Measurements from ENCODE around the gene DLG1. TPM values are rescaled to one million over a fixed set of nuclear protein-coding genes. Genes with fewer than 3 reads are reported as not detected.

The DLG1 gene
- total RNA-seq, 1 donor from 2014 or later: 157 TPM

DNA sequence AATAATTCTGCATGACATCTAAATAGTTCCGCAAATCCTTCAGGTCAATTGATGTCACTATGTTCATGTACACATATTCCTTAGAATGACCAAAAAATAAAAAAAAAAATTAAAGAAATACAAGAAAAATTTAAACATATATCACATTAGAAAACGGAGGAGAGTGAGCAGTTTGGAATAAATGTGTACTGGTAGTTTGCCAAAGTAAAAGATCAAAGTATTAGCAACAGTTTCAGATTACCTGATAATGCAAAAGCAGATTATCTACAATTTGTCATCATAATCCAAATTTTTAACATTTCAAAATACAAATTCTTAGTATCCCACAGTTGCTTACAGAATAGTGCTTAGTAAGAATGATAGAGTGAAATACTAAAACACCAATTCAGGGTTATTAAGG, 1.9 kb downstream of the DLG1 start:
- TF ChIP-seq, protein P1, sequence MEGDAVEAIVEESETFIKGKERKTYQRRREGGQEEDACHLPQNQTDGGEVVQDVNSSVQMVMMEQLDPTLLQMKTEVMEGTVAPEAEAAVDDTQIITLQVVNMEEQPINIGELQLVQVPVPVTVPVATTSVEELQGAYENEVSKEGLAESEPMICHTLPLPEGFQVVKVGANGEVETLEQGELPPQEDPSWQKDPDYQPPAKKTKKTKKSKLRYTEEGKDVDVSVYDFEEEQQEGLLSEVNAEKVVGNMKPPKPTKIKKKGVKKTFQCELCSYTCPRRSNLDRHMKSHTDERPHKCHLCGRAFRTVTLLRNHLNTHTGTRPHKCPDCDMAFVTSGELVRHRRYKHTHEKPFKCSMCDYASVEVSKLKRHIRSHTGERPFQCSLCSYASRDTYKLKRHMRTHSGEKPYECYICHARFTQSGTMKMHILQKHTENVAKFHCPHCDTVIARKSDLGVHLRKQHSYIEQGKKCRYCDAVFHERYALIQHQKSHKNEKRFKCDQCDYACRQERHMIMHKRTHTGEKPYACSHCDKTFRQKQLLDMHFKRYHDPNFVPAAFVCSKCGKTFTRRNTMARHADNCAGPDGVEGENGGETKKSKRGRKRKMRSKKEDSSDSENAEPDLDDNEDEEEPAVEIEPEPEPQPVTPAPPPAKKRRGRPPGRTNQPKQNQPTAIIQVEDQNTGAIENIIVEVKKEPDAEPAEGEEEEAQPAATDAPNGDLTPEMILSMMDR (IDR thresholded peaks at IDR 0.05): no peak
- Mint-ChIP-seq H3K9me3 (ENCODE audit: low read depth) (no peaks in the 10 kb centered on the region), H3K36me3 (ENCODE audit: low read depth) (peaks cover 8% of the 10 kb centered on the region), H3K4me3 (ENCODE audit: unreplicated experiment) (peak overlapping the region; percentile 82), H3K27me3 (ENCODE audit: low read depth) (no peaks in the 10 kb centered on the region), H3K27ac (ENCODE audit: unreplicated experiment) (peak overlapping the region; percentile 42), H3K4me1 (ENCODE audit: low read depth) (peaks cover 56% of the 10 kb centered on the region)
- DNase-seq (ENCODE audit: low spot score): no peak

DNA sequence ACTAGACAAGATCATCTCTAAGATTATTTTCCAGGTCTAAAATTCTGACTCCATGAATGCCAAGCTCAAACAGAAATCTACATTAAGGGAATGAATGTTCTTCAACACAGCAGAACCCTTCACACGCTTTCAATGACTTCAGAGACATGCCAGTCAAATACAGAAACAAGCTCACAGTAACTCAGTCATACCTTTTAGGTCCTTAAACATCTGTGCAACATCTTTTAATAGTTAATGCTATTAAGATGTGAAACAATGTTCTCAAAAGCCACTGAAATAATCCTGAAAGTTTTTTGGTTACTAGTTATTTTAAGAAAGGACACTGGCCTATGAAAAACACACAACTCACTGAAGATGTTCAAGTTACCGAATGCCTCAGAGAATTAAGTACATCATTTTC, 2.5 kb downstream of the DLG1 start:
- H3K27me3 Mint-ChIP-seq (ENCODE audit: low read depth): no peaks in the 10 kb centered on the region
- no peak for DNase-seq (ENCODE audit: low spot score)
- peaks cover 9% of the 10 kb centered on the region for H3K36me3 Mint-ChIP-seq (ENCODE audit: low read depth)
- TF ChIP-seq, protein P1 (IDR thresholded peaks at IDR 0.05): no peak
- H3K9me3 Mint-ChIP-seq (ENCODE audit: low read depth): no peaks in the 10 kb centered on the region
- H3K27ac Mint-ChIP-seq (ENCODE audit: unreplicated experiment): peak overlapping the region; percentile 2
- H3K4me1 Mint-ChIP-seq (ENCODE audit: low read depth): peaks cover 63% of the 10 kb centered on the region
- H3K4me3 Mint-ChIP-seq (ENCODE audit: unreplicated experiment): peak overlapping the region; percentile 82

DNA sequence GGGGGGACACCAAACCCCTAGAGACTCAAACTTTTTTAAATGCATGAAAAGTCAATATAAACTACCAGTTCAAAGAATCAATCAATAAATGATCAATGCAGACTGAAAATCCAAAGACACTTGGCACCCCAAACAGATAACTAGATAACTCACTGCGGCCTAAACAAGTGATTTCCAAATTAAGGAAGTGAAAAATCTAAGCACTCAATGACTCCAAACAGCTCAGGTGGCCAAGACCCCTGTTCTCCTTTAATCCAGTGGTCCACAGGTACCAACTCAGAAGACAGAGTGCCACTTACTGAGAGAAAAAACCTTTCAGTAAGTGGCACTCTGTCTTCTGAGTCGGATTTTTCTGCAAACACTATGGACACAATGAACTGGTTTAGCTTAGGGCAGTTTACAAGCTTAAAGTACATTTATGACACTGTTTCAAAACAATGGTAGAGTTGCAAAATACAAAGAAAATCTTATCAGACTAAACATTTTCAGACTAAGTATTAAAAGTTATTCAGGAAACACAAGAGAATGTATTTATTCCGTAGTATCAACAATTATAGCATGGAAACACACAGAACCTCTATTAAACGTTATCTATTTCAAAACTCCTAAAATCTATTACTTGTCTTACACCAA, 4.7 kb downstream of the DLG1 start:
- H3K4me3 Mint-ChIP-seq (ENCODE audit: unreplicated experiment): no peak overlapping the region
- peak overlapping the region; percentile 3 for H3K27ac Mint-ChIP-seq (ENCODE audit: unreplicated experiment)
- peaks cover 70% of the 10 kb centered on the region for H3K4me1 Mint-ChIP-seq (ENCODE audit: low read depth)
- no peak for DNase-seq (ENCODE audit: low spot score)
- TF ChIP-seq, protein P1 (IDR thresholded peaks at IDR 0.05): no peak
- no peaks in the 10 kb centered on the region for H3K9me3 Mint-ChIP-seq (ENCODE audit: low read depth)
- no peaks in the 10 kb centered on the region for H3K27me3 Mint-ChIP-seq (ENCODE audit: low read depth)
- H3K36me3 Mint-ChIP-seq (ENCODE audit: low read depth): peaks cover 16% of the 10 kb centered on the region

DNA sequence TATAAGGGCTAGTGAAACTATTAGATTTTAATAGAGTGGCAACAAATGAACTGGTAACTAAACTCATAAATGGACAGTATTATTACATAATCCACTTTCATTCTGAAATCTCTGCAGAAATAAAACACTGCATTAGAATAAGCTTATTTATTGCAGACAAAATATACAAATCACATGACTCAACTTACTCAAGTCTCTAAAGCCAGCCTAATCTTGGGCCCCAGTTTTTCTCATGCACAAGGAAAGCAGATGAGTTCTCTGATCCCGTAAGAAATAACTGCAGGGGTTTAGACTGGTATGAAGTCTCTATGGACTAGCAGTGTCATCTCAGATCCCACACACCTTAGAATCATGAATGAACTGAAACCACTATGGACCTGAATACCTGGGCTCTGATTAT, 5.8 kb downstream of the DLG1 start:
- H3K27ac Mint-ChIP-seq (ENCODE audit: unreplicated experiment): peak overlapping the region; percentile 68
- H3K9me3 Mint-ChIP-seq (ENCODE audit: low read depth): no peaks in the 10 kb centered on the region
- peaks cover 16% of the 10 kb centered on the region for H3K36me3 Mint-ChIP-seq (ENCODE audit: low read depth)
- no peak for DNase-seq (ENCODE audit: low spot score)
- TF ChIP-seq, protein P1 (IDR thresholded peaks at IDR 0.05): no peak
- no peak overlapping the region for H3K4me3 Mint-ChIP-seq (ENCODE audit: unreplicated experiment)
- no peaks in the 10 kb centered on the region for H3K27me3 Mint-ChIP-seq (ENCODE audit: low read depth)
- H3K4me1 Mint-ChIP-seq (ENCODE audit: low read depth): peaks cover 68% of the 10 kb centered on the region

DNA sequence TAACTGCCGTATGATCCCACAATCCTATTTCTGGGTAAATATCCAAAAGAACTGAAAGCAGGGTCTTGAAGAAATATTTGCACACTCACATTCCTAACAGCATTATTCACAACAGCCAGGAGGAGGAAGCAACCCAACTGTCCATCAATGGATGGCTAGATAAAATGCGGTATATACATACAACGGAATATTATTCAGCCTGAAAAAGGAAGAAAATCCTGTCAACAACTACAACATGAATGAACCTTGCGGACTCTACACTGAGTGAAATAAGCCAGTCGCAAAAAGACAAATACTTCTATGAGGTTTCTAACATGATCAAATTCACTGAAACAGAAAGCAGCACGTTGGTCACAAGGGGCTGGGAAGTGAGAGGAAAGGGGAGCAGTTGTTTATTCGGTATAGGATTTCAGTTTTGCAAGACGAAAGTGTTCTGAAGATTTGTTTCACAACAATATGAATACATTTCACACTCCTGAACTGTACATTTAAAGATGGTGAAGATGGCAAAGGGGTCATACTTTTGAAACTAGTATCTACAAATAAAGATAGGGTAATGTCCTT, 6.2 kb downstream of the DLG1 start:
- Mint-ChIP-seq H3K27me3 (ENCODE audit: low read depth) (no peaks in the 10 kb centered on the region), H3K36me3 (ENCODE audit: low read depth) (peaks cover 16% of the 10 kb centered on the region), H3K4me3 (ENCODE audit: unreplicated experiment) (peak overlapping the region; percentile 14), H3K4me1 (ENCODE audit: low read depth) (peaks cover 68% of the 10 kb centered on the region), H3K27ac (ENCODE audit: unreplicated experiment) (peak overlapping the region; percentile 68), H3K9me3 (ENCODE audit: low read depth) (no peaks in the 10 kb centered on the region)
- TF ChIP-seq, protein P1 (IDR thresholded peaks at IDR 0.05): no peak
- no peak for DNase-seq (ENCODE audit: low spot score)

All from chondrocyte (in vitro differentiated cells).